ENCODE measurements around the gene AOAH. TPM values are rescaled to one million over a fixed set of nuclear protein-coding genes. Genes with fewer than 3 reads are reported as not detected.

AOAH gene
- total and polyA plus RNA-seq, 11 donors = 0.65 to 42.0 (median 1.8) TPM

- H3K4me3 ChIP-seq = no peak overlapping the region
- peaks cover 0 to 31% (median 0%) of the 10 kb centered on the region in 12 donors for H3K4me1 ChIP-seq
- ATAC-seq = peak in 1 of 4 donors; percentile 36
- H3K9me3 ChIP-seq = no peaks in the 10 kb centered on the region
- TF ChIP-seq CTCF (IDR thresholded peaks at IDR 0.05) = no peak
- no peak for TF ChIP-seq POLR2A (IDR thresholded peaks at IDR 0.05)
- intact Hi-C loops (cut with DNase I) = no loop called here
- H3K27me3 ChIP-seq = no peaks in the 10 kb centered on the region
- H3K27ac ChIP-seq = peak overlapping the region in 1 of 12 donors; percentile 43
- no peak for DNase-seq
- peaks cover 0 to 43% (median 0%) of the 10 kb centered on the region in 9 donors for H3K36me3 ChIP-seq
- WGBS, 4 donors = 53 to 66% (median 58%) methylated on average over 1 of the region's 1 CpG
These were observed 101.0 kb downstream of the AOAH start for GRCh38 chr7:36623247-36623646.

- ATAC-seq (no peak), DNase-seq (no peak)
- 45 to 56% (median 49%) methylated on average over 10 of the region's 10 CpGs for WGBS, 4 donors
- TF ChIP-seq POLR2A (IDR thresholded peaks at IDR 0.05) = no peak
- no peak for TF ChIP-seq CTCF (IDR thresholded peaks at IDR 0.05)
- no peak overlapping the region for H3K27ac ChIP-seq
- no peaks in the 10 kb centered on the region for H3K9me3 ChIP-seq
- peaks cover 0 to 31% (median 0%) of the 10 kb centered on the region in 12 donors for H3K4me1 ChIP-seq
- H3K36me3 ChIP-seq = peaks cover 0 to 57% (median 0%) of the 10 kb centered on the region in 9 donors
- no peak overlapping the region for H3K4me3 ChIP-seq
- intact Hi-C loops (cut with DNase I) = no loop called here
- H3K27me3 ChIP-seq = no peaks in the 10 kb centered on the region
These were observed 102.9 kb downstream of the AOAH start for GRCh38 chr7:36621396-36621795.

GRCh38 chr7:36620166-36620708 lies 104.1 kb downstream of the AOAH start:
- Histone ChIP-seq H3K27me3 (no peaks in the 10 kb centered on the region), H3K4me1 (peaks cover 0 to 21% (median 0%) of the 10 kb centered on the region in 12 donors), H3K9me3 (no peaks in the 10 kb centered on the region), H3K27ac (no peak overlapping the region), H3K4me3 (no peak overlapping the region), H3K36me3 (peaks cover 0 to 69% (median 0%) of the 10 kb centered on the region in 9 donors)
- intact Hi-C loops (cut with DNase I) = no loop called here
- DNase-seq (no peak), ATAC-seq (no peak)
- TF ChIP-seq POLR2A (IDR thresholded peaks at IDR 0.05) = no peak
- no peak for TF ChIP-seq CTCF (IDR thresholded peaks at IDR 0.05)
- WGBS, 4 donors = 42 to 68% (median 57%) methylated on average over 4 of the region's 4 CpGs

- TF ChIP-seq POLR2A (IDR thresholded peaks at IDR 0.05) = no peak
- TF ChIP-seq CTCF (IDR thresholded peaks at IDR 0.05) = no peak
- Histone ChIP-seq H3K27ac (no peak overlapping the region), H3K36me3 (peaks cover 0 to 70% (median 0%) of the 10 kb centered on the region in 9 donors), H3K27me3 (no peaks in the 10 kb centered on the region), H3K4me3 (no peak overlapping the region), H3K4me1 (no peaks in the 10 kb centered on the region), H3K9me3 (no peaks in the 10 kb centered on the region)
- DNase-seq = no peak
- intact Hi-C loops (cut with DNase I) = no loop called here
- 93 to 97% (median 97%) methylated on average over 1 of the region's 1 CpG for WGBS, 4 donors
- ATAC-seq = no peak
These were observed 106.9 kb downstream of the AOAH start for GRCh38 chr7:36617408-36617807.

Measured in heart left ventricle (tissue), 16 donors.